ENCODE measurements around the gene RAPGEF2. TPM values are rescaled to one million over a fixed set of nuclear protein-coding genes. Genes with fewer than 3 reads are reported as not detected.

RAPGEF2 gene
- polyA plus RNA-seq, 1 donor (not counting 4 experiments of a cell fraction or from before 2014, with no cell fraction given), result 23.8 TPM

DNA sequence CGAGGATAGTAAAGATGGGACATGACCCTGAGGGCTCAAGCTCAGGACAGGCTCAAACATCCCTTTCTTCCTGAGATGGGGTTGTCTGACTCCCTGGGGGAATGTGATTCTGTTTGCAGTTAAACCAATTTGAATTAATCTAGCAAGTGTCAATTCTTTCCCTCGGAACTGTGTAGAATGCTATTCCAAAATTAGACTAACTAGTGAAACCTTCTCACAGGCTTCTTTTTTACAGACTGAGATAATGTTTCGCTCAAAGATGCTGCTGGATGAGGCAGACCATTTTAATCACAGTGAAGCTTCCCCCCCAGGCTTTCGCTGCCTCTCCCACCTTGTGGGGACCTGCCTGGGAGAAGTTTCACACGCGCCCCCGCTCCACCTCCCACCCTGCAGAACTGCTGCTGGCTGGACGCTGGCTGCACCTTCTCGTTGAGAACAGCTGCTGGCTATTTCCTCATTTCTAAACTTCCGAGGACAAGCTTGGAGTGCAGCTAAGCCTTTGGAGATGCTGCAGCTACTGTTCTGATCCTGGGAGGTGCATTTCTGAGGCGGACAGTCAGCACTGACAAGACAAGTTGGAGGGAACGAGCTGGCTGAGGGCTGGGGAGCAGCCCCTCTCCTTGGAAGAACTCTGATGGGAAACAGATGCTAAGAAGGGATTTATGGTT lies 297.8 kb downstream of the RAPGEF2 start:
- no peaks in the 10 kb centered on the region for H3K9me1 ChIP-seq (ENCODE audit: control insufficient read depth, extremely low read depth, insufficient read depth, low read length)
- peak overlapping the region; percentile 9 for H3K4me2 ChIP-seq (ENCODE audit: control insufficient read depth, extremely low read depth, insufficient read depth, low read depth, low read length)
- H3K27ac ChIP-seq (ENCODE audit: control insufficient read depth, insufficient read depth, low read length), result no peak overlapping the region
- H3K79me2 ChIP-seq (ENCODE audit: control insufficient read depth, insufficient read depth, low read length), result no peaks in the 10 kb centered on the region
- H3K36me3 ChIP-seq (ENCODE audit: control insufficient read depth in 2 of 2, extremely low read depth in 1 of 2, insufficient read depth in 2 of 2, low read length in 2 of 2), result no peaks in the 10 kb centered on the region
- FAIRE-seq, result no peak
- no peaks in the 10 kb centered on the region for H4K20me1 ChIP-seq (ENCODE audit: control insufficient read depth, extremely low read depth, insufficient read depth, low read length)
- peaks cover 21% of the 10 kb centered on the region for H3K4me1 ChIP-seq (ENCODE audit: control insufficient read depth, extremely low read depth, insufficient read depth, low read length)
- peak overlapping the region; percentile 71 for H2AFZ ChIP-seq (ENCODE audit: control insufficient read depth, low read length)
- TF ChIP-seq EZH2 (IDR thresholded peaks at IDR 0.05; ENCODE audit: low read length), result no peak
- TF ChIP-seq, protein P1, sequence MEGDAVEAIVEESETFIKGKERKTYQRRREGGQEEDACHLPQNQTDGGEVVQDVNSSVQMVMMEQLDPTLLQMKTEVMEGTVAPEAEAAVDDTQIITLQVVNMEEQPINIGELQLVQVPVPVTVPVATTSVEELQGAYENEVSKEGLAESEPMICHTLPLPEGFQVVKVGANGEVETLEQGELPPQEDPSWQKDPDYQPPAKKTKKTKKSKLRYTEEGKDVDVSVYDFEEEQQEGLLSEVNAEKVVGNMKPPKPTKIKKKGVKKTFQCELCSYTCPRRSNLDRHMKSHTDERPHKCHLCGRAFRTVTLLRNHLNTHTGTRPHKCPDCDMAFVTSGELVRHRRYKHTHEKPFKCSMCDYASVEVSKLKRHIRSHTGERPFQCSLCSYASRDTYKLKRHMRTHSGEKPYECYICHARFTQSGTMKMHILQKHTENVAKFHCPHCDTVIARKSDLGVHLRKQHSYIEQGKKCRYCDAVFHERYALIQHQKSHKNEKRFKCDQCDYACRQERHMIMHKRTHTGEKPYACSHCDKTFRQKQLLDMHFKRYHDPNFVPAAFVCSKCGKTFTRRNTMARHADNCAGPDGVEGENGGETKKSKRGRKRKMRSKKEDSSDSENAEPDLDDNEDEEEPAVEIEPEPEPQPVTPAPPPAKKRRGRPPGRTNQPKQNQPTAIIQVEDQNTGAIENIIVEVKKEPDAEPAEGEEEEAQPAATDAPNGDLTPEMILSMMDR (optimal IDR thresholded peaks at IDR 0.05 in 1 of 3, IDR thresholded peaks at IDR 0.05 in 1 of 3, conservative IDR thresholded peaks at IDR 0.05 in 1 of 3; ENCODE audit: extremely low read depth in 1 of 3, insufficient read depth in 2 of 3, low read length in 3 of 3), result no peak
- no peaks in the 10 kb centered on the region for H3K9me3 ChIP-seq (ENCODE audit: control insufficient read depth, low read depth, low read length)
- H3K9ac ChIP-seq (ENCODE audit: control insufficient read depth, extremely low read depth, insufficient read depth, low read length), result no peak overlapping the region
- dilution Hi-C loops (cut with MboI; ENCODE audit: extremely low pct_ligation_motif_present, low sequenced_read_pairs), result no loop called here
- H3K4me3 ChIP-seq (ENCODE audit: control insufficient read depth in 2 of 3, extremely low read depth in 1 of 3, insufficient read depth in 2 of 3, low read depth in 1 of 3, low read length in 3 of 3), result no peak overlapping the region
- no peak for DNase-seq (ENCODE audit: low read depth, low spot score)
- H3K27me3 ChIP-seq (ENCODE audit: control insufficient read depth, extremely low read depth, insufficient read depth, low read length), result no peaks in the 10 kb centered on the region

DNA sequence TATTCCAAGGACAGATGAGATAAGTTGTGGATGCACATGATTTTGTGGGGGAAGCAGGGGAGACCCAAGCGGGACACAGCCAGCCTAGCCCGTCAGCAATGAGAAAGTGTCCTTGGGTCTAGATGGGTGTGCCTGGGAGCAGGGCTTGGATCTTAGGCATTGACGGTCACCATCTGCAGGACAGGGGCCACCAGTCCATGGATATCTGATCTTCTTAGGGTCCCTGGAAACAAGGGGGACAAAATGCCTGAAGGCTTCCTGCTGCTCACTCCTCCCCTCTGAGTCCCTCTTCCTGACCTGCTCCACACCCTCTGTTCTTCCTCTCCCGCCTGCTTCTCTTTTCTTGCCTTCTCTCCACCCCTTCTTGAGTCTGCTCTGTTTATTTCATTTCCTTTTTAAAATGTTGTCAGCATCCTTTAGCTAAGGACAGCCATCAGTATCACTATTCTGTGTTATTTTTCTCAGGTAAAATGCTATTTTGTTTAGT lies 298.4 kb downstream of the RAPGEF2 start:
- Histone ChIP-seq H3K9me1 (ENCODE audit: control insufficient read depth, extremely low read depth, insufficient read depth, low read length) (no peaks in the 10 kb centered on the region), H3K27ac (ENCODE audit: control insufficient read depth, insufficient read depth, low read length) (peak overlapping the region; percentile 65), H3K4me1 (ENCODE audit: control insufficient read depth, extremely low read depth, insufficient read depth, low read length) (peaks cover 21% of the 10 kb centered on the region), H3K4me2 (ENCODE audit: control insufficient read depth, extremely low read depth, insufficient read depth, low read depth, low read length) (peak overlapping the region; percentile 61), H3K27me3 (ENCODE audit: control insufficient read depth, extremely low read depth, insufficient read depth, low read length) (no peaks in the 10 kb centered on the region), H3K9ac (ENCODE audit: control insufficient read depth, extremely low read depth, insufficient read depth, low read length) (peak overlapping the region; percentile 31), H2AFZ (ENCODE audit: control insufficient read depth, low read length) (peak overlapping the region; percentile 71), H3K36me3 (ENCODE audit: control insufficient read depth in 2 of 2, extremely low read depth in 1 of 2, insufficient read depth in 2 of 2, low read length in 2 of 2) (no peaks in the 10 kb centered on the region), H3K79me2 (ENCODE audit: control insufficient read depth, insufficient read depth, low read length) (no peaks in the 10 kb centered on the region), H3K4me3 (ENCODE audit: control insufficient read depth in 2 of 3, extremely low read depth in 1 of 3, insufficient read depth in 2 of 3, low read depth in 1 of 3, low read length in 3 of 3) (no peak overlapping the region), H4K20me1 (ENCODE audit: control insufficient read depth, extremely low read depth, insufficient read depth, low read length) (no peaks in the 10 kb centered on the region), H3K9me3 (ENCODE audit: control insufficient read depth, low read depth, low read length) (no peaks in the 10 kb centered on the region)
- FAIRE-seq (no peak), DNase-seq (ENCODE audit: low read depth, low spot score) (no peak)
- TF ChIP-seq, protein P1 (optimal IDR thresholded peaks at IDR 0.05 in 1 of 3, IDR thresholded peaks at IDR 0.05 in 1 of 3, conservative IDR thresholded peaks at IDR 0.05 in 1 of 3; ENCODE audit: extremely low read depth in 1 of 3, insufficient read depth in 2 of 3, low read length in 3 of 3), result no peak
- TF ChIP-seq EZH2 (IDR thresholded peaks at IDR 0.05; ENCODE audit: low read length), result no peak
- dilution Hi-C loops (cut with MboI; ENCODE audit: extremely low pct_ligation_motif_present, low sequenced_read_pairs), result no loop called here

Data from keratinocyte (primary cell).